22Rv1 (cell line): ENCODE measurements around the gene CASP7.

Experiments
- CTCF ChIP-seq: fragments of 450-650 bp; IDR thresholded peaks from 2 replicates; pipeline ENCODE4 v1.5.1; 2017; ENCODE audit warnings: mild to moderate bottlenecking
- ZFX ChIP-seq: fragments of 450-650 bp; IDR thresholded peaks from 2 replicates; pipeline ENCODE4 v1.6.1; 2017; ENCODE audit warnings: antibody characterized with exemption, borderline replicate concordance

DNA sequence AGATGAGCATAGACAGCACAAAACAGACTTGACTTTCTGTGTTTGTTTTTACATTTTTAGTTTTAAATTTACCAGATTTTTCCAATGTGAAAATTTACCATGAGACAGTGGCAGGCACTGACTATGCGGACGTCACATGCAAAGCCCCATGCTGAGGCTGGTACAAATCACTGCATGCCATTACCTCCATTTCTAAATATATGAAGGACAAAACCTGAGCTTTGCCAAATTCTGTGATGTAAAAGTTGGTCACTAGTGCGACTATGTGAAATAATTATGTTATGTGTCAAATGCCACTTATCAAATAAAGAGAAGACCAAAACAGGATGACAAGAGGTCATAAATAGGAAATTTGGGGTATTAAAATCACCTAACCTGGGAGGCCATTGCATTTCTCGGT is 38.0 kb upstream of the CASP7 start:
- TF ChIP-seq CTCF (no peak), ZFX (no peak)
